Peyer's patch (tissue), 4 donors: Measurements from ENCODE around the gene ZNF143.

Source experiments
- CTCF ChIP-seq, 6 experiments: fragments of 450-650 bp in 4 of 6; fragments of 200-600 bp in 2 of 6; sonication (generic) in 1 of 6; IDR thresholded peaks; one replicate each; pipeline ENCODE4 v1.5.1; 2017 to 2019; ENCODE audit warnings: antibody characterized with exemption in 6 of 6, mild to moderate bottlenecking in 3 of 6, moderate library complexity in 1 of 6
- POLR2A ChIP-seq, 2 donors: fragments of 450-650 bp; IDR thresholded peaks; one replicate each; pipeline ENCODE4 v1.5.1; 2017; ENCODE audit warnings: antibody characterized with exemption in 2 of 2, mild to moderate bottlenecking in 2 of 2, moderate library complexity in 2 of 2

GRCh38 chr11:9459667-9460321, 1.0 kb upstream of the ZNF143 start:
- TF ChIP-seq CTCF (IDR thresholded peaks at IDR 0.05) (no peak), POLR2A (IDR thresholded peaks at IDR 0.05) (no peak)
